Left forelimb (tissue), 1 donor: ENCODE results near the gene MAP1LC3A.

ENCODE experiments used
- DNase-seq: peaks from one replicate; pipeline ENCODE4 v3.0.0-alpha.2; 2018; ENCODE audit warnings: low spot score

MAP1LC3A gene

DNA sequence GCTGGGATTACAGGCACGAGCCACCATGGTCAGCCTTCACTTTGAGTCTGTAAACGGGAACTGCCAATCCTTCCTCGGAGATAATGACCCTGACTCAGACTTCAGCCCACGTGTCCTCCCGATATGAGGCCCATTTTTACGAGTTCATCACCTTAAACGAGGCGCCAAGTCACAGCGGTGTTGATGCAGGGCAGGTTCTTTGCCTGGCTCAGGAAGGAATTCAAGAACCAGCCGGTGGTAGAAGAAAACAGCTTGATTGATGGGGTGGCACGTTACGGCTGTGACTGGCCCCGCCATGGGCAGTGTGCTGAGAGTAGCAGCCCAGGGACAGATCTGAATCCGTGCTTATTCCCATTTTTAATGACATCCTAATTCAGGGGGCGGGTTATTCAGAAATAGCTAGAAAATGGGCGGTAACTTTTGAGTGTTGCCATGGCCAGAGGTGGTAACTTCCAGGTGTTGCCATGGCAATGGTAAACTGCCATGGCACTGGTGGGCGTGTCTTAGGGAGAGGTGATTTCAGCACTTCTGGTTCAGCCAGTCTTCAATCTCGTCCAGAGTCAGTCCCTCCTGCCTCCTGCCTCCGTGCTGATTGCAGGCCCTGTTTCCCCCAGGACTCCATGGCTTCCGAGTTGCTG, 9.1 kb upstream of the MAP1LC3A start:
- DNase-seq: no peak

DNA sequence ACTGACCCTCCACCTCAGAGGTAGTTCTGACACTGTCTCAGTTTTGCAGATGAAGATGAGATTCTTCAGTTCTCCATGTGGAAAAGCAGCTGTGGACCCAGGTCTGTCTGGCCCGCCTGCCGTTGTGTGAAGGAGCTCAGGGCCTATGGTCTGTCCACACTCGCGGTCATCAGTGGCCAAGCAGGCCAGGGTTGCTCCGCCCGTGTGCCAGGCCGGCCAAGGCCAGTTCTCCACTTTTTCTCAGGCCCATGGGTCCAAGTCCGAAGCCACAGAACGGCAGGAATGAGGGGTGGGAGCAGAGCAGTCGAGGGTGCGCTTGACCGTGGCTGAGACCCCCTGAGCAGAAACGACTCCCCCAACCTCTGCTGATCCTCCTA, 8.6 kb upstream of the MAP1LC3A start:
- DNase-seq: no peak

DNA sequence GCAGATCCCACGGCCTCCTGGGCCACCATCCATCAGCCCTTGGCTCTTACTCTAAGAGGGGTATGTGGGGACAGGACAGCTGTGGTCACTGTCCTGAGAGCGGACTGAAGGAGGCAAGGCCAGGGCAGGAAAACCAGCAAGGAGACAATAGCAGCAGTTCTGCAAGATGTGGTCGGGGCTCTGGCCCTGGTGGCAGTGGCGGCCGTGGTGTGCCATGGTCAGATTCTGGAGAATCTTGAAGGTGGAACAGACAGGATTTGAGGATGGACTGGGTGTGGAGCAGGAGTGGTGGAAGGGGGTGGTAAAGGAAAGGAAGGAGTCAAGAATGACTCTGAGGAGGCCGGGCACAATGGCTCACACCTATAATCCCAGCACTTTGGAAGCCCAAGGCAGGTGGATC, 5.9 kb upstream of the MAP1LC3A start:
- no peak for DNase-seq

GRCh38 chr20:34553366-34553867, 5.1 kb upstream of the MAP1LC3A start:
- DNase-seq: no peak

- DNase-seq: no peak
These were observed 590 bp upstream of the MAP1LC3A start for GRCh38 chr20:34557936-34558319.

DNA sequence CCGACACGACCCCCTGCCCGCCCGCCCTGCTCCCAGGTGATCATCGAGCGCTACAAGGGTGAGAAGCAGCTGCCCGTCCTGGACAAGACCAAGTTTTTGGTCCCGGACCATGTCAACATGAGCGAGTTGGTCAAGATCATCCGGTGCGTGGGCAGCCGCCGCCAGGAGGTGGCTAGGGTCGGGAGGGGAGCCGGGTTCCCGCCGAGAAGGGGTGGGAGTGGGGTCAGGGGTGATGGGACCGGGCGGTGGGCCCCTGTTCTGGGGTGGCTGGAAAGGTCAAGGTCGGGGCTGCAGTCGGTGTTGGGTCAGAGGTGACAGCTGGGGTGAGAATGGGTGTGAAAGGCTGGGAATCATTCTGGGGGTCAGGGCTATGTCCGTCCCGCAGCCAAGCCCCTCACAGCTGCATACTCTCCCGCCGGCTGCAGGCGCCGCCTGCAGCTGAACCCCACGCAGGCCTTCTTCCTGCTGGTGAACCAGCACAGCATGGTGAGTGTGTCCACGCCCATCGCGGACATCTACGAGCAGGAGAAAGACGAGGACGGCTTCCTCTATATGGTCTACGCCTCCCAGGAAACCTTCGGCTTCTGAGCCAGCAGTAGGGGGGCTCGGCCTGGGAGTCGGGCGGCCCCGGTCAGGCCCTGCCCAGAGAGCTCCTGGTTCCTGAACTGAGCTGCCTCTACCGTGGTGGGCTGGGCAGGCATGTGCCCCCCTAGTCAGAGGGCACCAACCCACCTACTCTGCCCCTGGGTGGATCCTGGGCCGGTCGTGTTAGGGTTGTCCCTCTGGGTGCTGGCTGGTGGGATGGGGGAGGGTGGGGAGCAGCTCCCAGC, 1.0 kb downstream of the MAP1LC3A start:
- no peak for DNase-seq

DNA sequence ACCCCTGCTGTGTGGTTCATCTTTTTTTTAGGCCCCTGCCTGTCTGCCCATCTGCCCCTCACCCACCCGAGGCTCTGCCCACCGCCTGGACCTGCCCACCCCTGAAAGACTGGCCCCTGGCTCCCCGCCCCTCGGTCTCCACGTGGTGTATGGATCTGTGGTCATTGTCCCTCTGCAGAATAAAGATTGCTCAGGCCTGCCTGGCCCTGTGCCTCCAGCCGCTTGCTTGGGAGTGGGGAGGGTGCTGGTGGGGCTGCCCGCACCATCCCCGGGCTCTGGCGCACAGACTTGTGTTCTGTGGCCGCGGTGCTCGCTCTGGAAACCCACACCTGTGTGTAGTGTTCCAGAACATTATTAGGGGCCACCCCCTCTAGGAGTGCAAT, 1.6 kb downstream of the MAP1LC3A start:
- DNase-seq: no peak

DNA sequence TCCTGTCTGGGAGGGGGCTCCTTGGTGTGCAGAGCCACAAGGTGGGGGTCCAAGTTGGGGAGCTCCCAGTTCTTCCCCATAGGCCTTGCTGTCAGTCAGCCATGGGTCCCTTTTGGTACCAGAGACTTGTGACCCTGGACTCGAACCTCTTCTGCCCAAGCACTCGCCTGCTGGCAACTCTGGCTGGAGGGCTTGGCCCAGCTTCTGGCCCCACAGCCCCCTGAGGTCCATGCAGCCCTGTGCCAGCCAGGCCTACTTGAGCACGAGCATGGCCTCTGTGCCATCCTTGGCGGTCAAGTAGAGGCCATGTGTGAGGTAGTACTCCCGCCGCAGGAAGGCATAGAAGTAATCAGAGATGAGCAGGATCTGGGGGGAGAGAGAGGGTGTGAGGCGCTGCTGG, 2.1 kb downstream of the MAP1LC3A start:
- no peak for DNase-seq

DNA sequence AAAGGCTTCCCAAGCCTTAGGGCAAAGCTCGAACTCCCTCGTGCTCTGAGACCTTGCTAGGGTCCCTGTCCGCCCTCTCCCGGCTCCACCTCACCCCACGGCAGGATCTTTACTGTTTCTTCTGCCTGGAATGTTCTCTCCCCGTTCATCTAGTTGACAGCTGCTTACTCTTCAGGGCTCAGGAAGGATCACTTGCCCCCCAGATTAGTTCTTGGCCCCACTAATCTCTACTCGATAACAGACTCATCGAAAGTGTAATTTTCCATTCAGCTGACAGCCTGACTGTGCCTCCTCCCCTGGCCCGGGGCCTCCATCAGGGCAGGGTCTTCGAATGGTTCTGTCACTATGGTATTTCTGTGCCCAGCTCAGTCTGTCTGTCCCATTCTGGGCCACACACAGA, 3.1 kb downstream of the MAP1LC3A start:
- DNase-seq: no peak

DNA sequence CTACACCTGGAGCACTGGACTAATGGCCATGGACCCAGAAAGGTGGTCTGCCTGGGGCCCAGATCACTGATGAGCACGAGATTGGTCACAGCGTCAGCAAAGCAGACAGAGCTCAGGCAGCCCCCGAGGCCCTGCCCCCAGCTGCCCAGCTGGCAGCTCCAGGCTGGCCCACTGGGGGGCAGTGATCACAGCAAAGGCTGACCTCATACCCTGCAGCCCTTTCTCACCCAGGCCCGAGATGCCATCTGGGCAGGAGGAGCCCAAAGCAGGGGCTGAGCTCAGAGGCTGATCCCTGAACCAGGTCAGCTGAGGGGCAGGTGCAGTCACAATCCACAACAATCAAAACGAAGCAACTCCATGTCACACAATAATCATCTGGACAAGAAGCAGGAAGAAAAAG, 4.1 kb downstream of the MAP1LC3A start:
- DNase-seq: no peak

GRCh38 chr20:34564833-34565232, 6.3 kb downstream of the MAP1LC3A start:
- DNase-seq: no peak

- DNase-seq: no peak
These were observed 8.7 kb downstream of the MAP1LC3A start for GRCh38 chr20:34566978-34567891.

- no peak for DNase-seq
These were observed 9.7 kb downstream of the MAP1LC3A start for GRCh38 chr20:34567892-34568865.

GRCh38 chr20:34569598-34569997, 11.1 kb downstream of the MAP1LC3A start:
- DNase-seq: no peak

DNA sequence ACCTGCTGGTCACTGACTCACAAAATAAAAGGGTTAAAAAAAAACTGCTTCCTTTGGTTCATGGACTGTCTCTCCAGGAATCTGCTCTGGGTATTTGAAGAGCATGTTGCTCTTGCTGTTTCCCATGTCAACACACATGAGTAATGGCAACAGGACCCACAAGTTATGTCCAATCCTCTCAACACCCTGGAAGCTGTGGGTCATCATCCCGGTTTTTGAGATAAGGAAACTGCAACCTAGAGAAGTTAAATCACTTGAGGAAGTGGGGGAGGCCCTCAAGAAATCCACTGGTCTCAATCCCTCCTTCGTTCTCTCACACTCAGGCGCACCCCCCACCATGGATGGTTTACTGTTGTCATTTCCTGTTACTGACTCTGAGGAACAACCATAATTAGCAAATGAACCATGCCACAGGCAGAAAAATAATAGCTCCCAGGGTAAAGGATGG, 12.4 kb downstream of the MAP1LC3A start:
- no peak for DNase-seq

DNA sequence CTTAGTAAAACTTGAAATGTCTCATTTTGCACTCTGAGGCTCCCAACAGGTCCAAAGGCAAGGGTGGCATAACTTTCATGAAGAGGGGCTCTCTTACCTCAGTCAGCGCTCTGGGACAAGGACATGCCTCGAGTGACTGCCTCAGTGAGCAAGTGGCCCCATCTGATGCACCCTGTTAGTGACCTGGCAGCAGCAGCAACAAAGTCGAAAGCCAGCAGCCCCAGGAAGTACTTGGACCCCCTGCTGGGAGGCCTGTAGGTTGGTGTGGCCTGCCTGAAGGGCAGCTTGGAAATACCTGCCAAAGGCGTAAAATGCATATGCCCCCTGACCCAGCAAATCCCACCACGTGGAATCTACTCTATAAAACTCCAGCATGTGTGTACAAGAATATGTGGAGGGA, 13.2 kb downstream of the MAP1LC3A start:
- no peak for DNase-seq

GRCh38 chr20:34573541-34574300, 15.2 kb downstream of the MAP1LC3A start:
- no peak for DNase-seq

- no peak for DNase-seq
These were observed 15.9 kb downstream of the MAP1LC3A start for GRCh38 chr20:34574426-34574825.

- no peak for DNase-seq
These were observed 16.3 kb downstream of the MAP1LC3A start for GRCh38 chr20:34574861-34575260.

DNA sequence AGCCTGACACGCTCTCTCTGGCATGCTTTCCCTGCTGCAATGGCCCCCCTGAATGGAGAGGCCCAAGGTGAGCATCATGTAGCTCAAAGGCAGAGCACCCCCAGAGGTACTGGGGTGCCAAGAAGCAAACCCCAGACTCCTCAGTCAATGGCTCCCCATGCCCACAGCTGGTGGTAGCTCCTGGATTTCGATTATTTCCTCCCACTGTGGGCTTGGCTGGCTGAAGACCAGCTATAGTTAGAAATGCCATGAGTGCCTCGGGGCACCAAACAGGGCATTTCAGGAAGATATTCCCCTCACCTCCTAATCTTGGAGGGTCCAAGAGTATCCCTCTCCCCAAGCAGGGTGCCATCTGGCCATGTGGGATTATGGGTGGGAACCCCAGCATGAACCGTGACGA, 16.8 kb downstream of the MAP1LC3A start:
- no peak for DNase-seq

DNA sequence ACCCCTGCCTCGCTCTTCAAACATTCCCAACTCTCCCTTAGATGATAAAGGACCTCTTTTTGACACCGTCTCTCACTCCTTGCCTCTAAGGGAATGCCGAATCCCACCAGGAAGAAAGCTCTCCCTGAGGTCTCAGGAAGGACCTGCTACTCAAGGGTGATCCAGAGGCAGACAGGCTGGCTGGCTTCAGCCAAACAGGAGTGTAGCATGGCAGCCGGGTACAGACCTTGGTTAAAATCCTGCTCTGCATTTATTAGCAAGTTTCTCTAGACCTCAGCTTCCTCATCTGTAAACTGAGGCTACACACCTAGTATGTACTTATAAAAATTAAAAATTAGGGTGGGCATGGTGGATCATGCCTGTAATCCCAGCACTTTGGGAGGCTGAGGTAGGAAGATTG, 17.2 kb downstream of the MAP1LC3A start:
- DNase-seq: no peak
